Stimulated activated CD8-positive, alpha-beta memory T cell treated with anti-CD3 and anti-CD28 coated beads, Interleukin-15, amount 100 ng/mL, for 48 hours (primary cell): ENCODE data around the gene SH2D1B.

Source experiments
- DNase-seq, 2 donors: peaks; one replicate each; pipeline ENCODE4 v3.0.0-alpha.2; 2020; ENCODE audit warnings: low read depth in 2 of 2

Gene SH2D1B

GRCh38 chr1:162398999-162399580 lies 12.8 kb downstream of the SH2D1B start:
- DNase-seq = no peak

- DNase-seq = no peak
Measured at GRCh38 chr1:162397943-162398560, 13.9 kb downstream of the SH2D1B start.

- no peak for DNase-seq
Measured at GRCh38 chr1:162397039-162397448, 14.9 kb downstream of the SH2D1B start.

GRCh38 chr1:162396201-162396906 lies 15.6 kb downstream of the SH2D1B start:
- DNase-seq = no peak

- no peak for DNase-seq
Measured at GRCh38 chr1:162391790-162392563, 20.0 kb downstream of the SH2D1B start.

DNA sequence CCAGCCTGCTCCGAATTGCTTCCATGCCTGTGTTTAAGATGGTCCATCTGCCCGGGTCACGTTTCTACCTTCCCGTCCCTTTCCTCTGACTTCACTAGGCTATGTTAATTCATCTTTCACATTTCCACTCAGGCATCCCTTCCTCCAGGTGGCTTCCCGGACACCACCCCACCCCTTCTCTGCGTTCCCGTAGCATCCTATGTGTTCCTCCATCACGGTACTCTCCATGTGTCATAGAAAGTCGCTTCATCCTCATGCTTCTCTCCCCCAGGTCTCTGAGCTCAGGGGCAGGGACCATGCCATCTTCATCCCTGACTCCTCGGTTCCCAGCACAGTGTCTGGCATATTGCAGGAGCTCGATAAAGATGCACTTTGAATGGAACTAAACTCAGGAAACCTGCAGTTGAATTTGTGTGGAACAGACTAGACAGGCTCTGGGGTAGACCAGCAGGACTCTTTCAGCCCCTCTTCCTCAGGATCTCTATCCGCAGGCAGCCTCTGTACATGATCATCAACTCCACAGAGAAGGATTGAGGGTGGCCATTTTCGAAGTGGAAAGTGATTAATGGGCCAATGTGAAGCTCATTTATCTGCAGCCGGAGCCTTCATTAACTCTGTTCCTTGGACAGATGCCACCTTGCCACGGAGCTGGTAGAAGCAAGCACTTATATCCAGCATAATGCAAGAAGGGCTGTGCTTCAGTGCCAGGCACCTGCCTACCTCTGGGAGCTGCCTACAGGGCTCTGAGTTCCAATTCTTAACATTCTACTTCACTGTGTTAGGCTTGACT lies 21.3 kb downstream of the SH2D1B start:
- no peak for DNase-seq

GRCh38 chr1:162389971-162390370 lies 22.0 kb downstream of the SH2D1B start:
- DNase-seq = no peak

DNA sequence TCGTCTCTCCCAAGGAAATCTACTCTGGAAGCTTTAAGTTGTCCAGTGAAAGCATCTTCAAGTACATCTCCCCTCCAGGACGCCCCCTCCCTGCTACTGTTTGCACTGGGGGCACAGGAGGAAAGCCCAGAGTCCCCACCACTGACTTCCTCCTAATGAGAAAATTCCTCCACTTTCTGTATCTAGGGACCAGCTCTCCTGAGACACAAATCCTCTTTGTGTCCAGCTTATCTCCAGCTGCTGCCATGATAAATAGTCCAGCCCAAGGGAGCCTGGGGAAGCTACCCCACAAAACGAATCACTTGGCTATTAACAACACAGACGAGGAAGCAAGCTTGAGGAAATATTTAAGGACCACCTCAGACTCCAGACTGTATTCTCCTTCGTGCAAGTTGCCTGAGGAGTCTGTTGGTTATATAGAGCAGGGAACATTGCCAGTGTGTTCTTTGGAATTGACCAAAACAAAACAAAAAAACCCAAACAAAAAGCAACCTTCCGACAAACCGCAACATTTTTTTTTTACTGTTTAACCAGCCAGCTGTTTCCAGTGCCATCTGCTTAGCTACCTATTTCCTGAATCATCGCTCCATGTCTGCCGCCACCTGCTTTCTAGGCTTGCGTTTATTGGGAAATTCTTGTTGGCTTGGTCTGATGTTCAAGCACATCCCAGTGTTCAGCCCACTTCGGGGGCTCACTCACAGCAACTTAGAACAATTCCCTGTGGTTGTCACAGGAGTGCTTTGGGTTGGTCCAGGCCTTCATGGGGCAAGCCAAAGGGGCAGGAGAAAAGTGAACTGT lies 22.7 kb downstream of the SH2D1B start:
- DNase-seq = no peak

DNA sequence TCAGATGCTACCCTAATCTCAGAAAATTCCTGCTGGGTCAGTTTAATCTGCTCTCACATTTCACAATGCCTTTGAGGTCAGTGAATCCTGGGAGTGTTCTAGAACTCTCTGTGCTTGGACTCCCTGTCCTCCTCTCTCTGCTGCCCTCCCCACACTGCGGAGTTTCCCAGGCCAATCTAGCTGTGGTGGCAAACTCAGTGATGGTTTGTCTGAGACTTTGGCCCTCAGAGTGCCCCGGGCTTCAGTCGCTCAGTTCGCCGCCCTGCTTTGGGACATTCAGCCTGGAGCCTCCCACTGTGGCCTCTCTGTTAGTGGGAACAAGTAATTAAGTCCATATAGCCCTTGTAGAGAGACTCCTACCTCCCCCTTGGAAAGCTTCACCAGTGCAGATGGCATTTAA lies 23.3 kb downstream of the SH2D1B start:
- DNase-seq = no peak

DNA sequence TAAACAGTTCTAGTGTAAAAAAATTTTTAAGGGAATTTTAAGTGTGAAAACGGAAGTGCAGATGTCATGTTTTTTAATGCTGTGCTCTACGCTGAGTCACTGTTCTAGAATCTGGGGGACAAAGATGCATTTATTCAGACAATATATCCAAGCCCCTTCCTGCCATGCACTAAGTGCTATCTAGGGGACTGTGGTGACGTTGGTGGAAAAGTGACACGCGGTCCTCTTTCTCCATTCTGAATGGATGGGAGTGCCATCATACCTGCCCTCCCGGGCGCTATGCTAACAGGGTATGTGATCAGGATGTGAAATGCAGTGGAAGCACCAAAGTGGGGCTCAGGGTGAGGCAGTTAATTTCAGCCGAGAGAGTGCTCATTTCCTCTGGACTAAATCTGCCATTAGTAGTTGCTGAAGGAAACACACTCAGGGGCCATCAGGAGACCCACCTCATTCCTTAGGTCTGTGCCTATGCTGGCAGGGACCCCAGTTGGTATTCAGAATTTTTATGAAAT lies 23.8 kb downstream of the SH2D1B start:
- no peak for DNase-seq

GRCh38 chr1:162387226-162388082 lies 24.5 kb downstream of the SH2D1B start:
- DNase-seq = no peak

- no peak for DNase-seq
Measured at GRCh38 chr1:162386292-162387225, 25.4 kb downstream of the SH2D1B start.

- DNase-seq = no peak
Measured at GRCh38 chr1:162385702-162386101, 26.2 kb downstream of the SH2D1B start.

DNA sequence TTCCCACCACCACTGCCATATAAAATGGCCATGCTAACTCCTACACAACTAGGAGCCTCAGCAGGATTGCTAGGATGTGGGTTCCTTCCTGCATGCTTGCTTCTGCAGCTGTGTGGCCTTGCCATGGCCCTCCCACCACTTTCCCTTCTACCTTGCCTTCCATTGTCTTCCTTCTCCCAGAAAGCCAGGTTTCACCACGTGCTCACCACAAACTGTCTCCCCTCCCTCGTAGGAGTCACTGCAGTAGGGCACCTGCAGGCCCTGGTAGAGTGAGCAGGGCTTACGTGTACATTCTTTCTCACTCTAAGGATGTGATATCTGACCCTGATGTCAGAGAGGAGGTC lies 26.7 kb downstream of the SH2D1B start:
- no peak for DNase-seq

- no peak for DNase-seq
Measured at GRCh38 chr1:162384601-162385279, 27.2 kb downstream of the SH2D1B start.

- no peak for DNase-seq
Measured at GRCh38 chr1:162384116-162384515, 27.8 kb downstream of the SH2D1B start.

DNA sequence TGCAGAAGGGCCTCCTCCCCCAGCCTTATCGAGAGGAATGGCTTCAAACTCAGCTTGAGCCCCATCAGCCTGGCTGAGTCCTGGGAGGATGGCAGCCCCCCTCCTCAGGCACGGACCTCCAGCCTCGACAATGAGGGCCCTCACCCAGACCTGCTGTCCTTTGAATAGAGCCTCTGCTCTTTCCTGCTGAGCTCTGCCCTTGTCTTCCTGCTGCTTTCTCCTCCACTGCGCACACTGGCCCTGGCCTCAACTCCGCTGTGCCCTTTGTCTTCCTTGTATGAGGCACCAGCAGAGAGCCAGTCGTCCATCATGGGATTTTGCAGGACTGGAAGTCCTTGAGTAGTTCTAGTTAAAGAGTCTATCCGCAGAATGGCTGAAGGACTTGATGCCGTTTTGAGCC lies 28.4 kb downstream of the SH2D1B start:
- no peak for DNase-seq

DNA sequence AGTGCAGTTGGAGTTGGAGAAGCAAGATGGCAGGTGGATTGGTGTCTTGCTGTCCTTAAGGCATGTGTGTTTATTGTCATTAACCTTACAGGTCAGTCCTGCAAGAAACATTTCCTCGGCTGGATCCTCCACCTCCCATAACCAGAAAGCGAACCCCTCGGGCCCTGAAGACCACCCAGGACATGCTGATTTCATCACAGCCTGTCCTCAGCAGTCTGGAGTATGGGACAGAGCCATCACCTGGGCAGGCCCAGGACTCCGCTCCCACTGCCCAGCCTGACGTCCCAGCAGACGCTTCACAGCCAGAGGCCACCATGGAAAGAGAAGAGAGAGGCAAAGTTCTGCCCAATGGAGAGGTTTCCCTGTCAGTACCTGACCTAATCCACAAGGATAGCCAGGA lies 28.8 kb downstream of the SH2D1B start:
- no peak for DNase-seq
